NCI-H510A treated with DMSO at 0.1 percent for 48 hours (cell line): ENCODE measurements around the gene HOXD3.

Experiments
- DNase-seq: peaks from one replicate; lab custom pipeline; 2025; lab: John Stamatoyannopoulos, UW

The HOXD3 gene

DNA sequence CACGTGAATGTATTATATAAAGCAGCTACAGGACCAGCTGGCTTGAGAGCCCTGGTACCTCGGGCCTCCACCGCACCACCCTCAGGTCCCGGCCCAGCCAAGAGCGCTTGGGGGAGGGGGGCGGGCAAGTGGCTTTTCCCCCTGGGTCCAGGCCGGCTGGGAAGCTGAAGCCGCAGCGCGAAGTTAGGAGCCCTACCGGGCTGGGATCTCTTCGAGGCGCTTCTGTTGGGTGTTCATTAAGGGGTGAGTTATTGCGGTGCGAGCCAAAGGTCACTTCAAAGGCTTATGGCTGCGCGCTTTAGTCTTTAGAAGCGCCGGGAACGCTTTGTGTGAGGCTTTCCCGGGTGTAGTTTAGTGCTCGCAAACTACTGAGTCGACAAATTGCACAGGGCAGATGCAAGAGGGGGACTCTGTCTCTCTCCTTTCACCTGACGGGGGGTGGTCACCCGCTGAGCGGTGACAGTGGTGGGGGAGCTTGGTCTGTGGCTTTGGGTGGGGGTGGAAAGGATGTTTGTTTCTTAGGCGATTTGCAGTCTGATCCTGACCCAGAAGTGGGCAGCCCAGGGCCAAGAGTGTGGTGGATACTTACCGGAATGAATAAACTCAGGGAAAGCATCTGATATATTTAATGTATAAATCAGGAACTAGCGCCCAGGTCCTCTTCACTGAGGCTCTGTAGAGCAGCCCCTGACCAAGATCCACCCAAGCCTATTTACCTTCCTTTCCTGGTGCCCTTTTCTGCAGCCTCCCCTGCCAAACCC is 6.0 kb downstream of the HOXD3 start:
- no peak for DNase-seq

DNA sequence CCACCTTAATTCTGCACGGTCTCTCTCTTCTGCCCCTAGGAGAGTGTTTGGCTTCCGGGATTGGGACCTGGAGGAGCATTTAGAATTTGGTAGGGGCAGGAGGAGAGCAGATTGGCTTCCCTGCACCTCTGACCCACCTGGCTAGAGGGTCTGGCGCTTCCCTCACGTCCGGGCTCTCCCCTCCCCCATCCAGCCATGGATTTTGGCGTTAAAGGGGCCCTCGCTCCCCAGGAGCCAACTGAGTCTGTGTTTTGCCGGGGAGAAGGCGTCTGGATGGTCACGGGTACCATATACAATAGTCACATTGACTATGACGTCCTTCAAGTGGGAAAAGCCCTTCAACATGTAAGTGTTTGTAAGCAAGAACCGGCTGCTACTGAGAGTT is 6.6 kb downstream of the HOXD3 start:
- DNase-seq, result no peak

- no peak for DNase-seq
Observed at GRCh38 chr2:176164201-176164600, 7.1 kb downstream of the HOXD3 start.

GRCh38 chr2:176164611-176165369 is 7.7 kb downstream of the HOXD3 start:
- DNase-seq, result no peak

GRCh38 chr2:176165370-176166050 is 8.4 kb downstream of the HOXD3 start:
- DNase-seq, result no peak

GRCh38 chr2:176166272-176166671 is 9.2 kb downstream of the HOXD3 start:
- DNase-seq, result no peak

- DNase-seq, result no peak
Observed at GRCh38 chr2:176167398-176167797, 10.3 kb downstream of the HOXD3 start.

- no peak for DNase-seq
Observed at GRCh38 chr2:176169181-176169580, 12.1 kb downstream of the HOXD3 start.

GRCh38 chr2:176169711-176170110 is 12.6 kb downstream of the HOXD3 start:
- DNase-seq, result no peak

GRCh38 chr2:176170602-176171305 is 13.6 kb downstream of the HOXD3 start:
- no peak for DNase-seq

DNA sequence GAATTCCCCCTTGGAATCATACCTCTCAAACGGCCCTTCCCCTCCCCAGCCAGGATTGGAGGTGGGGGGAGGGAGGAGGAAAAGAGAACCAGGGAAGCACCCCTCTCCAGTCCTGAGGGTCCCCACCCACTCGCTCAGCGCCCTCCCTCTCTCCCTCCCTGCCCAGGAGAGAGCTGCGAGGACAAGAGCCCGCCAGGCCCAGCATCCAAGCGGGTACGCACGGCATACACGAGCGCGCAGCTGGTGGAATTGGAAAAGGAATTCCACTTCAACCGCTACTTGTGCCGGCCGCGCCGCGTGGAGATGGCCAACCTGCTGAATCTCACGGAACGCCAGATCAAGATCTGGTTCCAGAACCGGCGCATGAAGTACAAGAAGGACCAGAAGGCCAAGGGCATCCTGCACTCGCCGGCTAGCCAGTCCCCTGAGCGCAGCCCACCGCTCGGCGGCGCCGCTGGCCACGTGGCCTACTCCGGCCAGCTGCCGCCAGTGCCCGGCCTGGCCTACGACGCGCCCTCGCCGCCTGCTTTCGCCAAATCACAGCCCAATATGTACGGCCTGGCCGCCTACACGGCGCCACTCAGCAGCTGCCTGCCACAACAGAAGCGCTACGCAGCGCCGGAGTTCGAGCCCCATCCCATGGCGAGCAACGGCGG is 14.4 kb downstream of the HOXD3 start:
- DNase-seq, result no peak

GRCh38 chr2:176172007-176172894 is 15.1 kb downstream of the HOXD3 start:
- no peak for DNase-seq

DNA sequence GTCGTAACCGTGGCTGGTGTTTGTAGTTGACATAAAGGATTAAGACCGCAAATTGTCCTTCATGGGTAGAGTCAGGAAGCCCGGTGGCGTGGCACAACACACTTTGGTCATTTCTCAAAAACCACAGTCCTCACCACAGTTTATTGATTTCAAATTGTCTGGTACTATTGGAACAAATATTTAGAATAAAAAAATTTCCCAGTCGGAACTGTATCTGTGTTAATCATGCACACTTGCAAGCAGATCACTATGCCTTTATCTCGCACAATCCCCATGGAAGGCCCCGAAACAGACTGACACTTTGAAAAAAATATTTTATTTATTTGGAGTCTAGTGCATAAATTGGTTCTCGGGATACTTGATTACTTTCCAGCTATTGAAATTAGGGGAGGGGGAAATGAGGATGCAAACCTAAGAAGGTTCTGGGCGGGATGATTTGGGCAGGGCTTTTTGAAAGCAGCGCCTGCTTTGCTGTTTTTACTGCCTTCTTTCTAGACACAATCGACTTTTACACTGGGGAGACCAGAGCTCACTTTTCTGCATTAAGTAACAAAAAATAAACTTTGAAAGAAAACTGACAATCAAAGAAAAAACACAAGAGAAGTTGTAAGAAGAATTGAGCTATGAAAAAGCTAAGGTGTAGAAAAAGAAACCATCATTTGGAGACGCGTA is 15.9 kb downstream of the HOXD3 start:
- no peak for DNase-seq

DNA sequence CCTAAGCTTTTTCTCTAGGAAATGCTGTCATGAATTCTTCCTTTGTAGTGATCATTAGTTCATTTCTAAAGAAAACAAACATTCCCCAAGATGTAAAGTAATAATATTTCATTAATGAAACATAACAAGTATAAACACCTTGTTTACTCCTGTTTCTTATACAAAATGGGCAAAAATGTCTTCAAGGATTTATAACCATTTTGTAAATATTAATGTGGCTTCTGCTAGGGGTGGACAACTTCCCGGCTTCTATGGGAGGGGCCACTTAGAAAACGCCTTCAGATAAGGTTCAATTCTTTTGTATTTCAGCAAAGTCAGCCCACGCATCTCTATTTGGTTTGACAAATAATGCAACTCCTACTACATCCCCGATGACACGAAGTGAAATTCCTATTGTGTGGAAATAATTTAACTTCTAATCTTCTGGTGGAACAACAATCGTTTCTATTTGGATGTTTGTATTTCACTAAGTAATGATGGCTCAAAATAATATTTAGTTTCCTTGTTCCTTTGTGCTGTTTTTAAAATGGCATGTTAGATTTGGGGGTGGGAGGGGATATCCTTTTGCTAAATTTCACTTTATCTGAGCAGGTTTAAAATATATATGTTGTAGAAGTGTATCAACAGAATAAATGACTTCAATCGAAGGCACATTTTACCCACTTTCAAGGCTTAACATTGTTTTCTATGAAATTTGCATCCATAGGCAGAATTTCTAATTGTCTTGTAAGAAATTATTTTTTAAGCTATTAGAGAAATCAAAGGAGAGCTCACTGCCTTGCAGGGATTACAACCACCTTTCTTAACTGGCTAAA is 16.7 kb downstream of the HOXD3 start:
- no peak for DNase-seq

DNA sequence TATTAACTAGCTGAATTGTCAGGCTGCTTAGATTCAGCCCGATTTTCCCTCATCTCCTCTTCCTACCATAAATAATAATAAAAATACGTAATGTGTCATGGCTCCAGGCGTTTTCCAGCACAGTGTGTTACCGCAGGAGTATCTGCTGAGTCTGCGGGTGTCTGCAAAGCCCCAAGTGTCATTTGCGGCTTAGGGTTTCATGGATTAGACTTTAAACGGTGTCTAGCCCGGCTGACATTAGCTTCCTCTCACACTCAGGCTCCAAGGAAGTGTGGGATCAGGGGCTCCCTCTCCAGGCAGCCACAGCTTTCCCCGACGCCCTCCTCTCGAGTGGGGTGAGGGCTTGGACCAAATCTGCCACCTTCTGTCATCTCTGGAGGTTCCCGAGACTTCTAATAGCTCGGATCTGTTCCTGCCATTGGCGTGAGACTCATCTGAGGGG is 17.3 kb downstream of the HOXD3 start:
- DNase-seq, result peak; percentile 52

DNA sequence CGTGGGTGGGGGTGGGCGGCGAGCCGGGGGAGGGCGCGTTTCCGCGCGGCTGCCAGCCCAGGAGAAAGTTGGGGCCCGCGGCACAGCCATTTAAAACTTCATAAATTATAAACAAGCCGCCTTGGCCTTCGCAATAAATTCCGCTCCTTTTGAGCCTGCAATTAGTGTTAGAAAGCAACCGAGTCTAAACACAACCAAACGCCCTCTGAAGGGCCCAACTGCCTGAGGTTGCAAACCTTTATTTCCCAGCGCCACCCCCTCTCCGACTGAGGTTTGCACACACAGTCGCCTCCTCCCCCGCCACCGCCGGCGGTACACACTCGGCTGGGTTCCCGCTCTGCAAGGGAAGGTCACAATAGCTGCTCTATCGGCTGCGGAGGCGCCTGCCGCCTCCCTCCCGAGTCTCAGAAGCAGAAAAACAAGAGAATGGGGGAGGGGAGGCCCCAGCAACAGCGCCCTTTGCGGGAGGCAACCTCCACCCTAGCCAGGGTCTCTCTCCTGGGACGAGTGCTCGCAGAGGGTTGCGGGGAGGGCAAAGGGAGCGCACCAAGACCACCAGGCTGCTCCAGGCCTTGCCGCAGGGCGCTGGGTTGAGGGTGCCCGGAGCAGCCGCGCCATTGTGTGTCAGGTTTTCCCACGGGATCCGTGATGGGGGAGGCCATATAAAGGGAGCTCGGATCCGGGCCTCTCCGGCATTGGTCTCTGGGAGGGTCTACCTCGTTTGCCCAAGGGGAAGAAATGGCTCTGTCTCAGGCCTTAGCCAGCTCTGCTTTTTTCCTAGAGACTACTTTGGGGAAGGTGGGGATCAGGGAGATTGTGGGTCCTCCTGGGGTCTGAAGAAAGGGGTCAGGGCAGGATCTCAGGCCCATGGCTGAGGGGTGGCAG is 18.0 kb downstream of the HOXD3 start:
- peak; percentile 78 for DNase-seq

DNA sequence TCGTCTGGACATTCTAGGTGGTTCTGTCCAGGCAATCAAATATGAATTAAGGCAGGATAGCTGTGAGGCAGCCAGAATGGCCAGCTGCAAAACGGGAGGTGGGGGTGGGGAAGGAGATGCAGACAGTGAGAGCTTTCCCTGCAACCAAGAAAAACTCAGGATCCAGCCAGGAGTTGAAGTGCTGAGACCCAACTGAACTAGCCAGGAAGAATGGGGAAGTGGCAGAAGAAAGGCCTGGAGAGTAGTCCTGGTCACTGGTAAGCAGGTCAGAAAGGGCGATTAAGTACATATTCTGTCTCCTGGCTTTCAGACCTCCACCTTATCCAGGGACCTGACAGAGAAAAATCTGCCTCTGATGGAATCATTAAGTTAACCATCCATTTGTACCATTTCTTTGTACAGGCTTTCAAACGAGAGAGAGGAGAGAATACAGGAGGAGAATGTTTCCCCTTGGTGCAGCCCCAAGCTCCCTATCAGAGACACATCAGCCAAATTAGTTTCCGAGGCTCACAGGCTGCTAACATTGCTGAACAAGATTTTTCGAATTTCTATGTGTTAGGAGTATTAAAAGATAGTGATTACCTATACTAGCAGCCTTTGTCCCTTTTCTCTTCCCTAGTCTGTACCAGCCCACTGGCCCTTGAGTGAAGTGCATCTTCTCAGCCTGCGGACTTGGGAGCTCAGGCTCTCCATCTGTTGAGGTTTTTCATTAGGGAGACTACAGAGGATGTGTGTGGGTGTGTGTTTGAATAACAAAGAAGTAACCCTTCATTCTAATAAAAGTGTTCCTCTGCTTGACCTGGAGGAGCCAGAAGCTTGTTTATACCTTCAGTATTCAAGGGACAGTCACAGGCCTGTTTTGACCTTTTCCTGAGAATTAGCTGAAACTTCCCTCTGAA is 18.9 kb downstream of the HOXD3 start:
- DNase-seq, result peak; percentile 48
